Measurements from ENCODE around the gene MAP3K14. TPM values are rescaled to one million over a fixed set of nuclear protein-coding genes. Genes with fewer than 3 reads are reported as not detected.

Gene MAP3K14
- total and polyA plus RNA-seq, 5 donors = 10.8 to 17.1 (median 15.0) TPM

- no peaks in the 10 kb centered on the region for H3K4me1 ChIP-seq (ENCODE audit: control insufficient read depth, insufficient read depth, low read length)
- 54% methylated on average over 7 of the region's 7 CpGs for WGBS
- intact Hi-C loops (cut with DNase I) = no loop called here
- DNase-seq = peak in 1 of 3 donors; percentile 51
- H3K27me3 ChIP-seq (ENCODE audit: control insufficient read depth, insufficient read depth) = no peaks in the 10 kb centered on the region
- H3K4me3 ChIP-seq (ENCODE audit: low read length) = no peak overlapping the region
- no peak overlapping the region for H3K27ac ChIP-seq (ENCODE audit: low read length)
- ATAC-seq = peak in 1 of 2 donors; percentile 64
- H3K9me3 ChIP-seq (ENCODE audit: control insufficient read depth, low read length) = no peaks in the 10 kb centered on the region
Observed at GRCh38 chr17:45251931-45252330, 64.9 kb downstream of the MAP3K14 start.

DNA sequence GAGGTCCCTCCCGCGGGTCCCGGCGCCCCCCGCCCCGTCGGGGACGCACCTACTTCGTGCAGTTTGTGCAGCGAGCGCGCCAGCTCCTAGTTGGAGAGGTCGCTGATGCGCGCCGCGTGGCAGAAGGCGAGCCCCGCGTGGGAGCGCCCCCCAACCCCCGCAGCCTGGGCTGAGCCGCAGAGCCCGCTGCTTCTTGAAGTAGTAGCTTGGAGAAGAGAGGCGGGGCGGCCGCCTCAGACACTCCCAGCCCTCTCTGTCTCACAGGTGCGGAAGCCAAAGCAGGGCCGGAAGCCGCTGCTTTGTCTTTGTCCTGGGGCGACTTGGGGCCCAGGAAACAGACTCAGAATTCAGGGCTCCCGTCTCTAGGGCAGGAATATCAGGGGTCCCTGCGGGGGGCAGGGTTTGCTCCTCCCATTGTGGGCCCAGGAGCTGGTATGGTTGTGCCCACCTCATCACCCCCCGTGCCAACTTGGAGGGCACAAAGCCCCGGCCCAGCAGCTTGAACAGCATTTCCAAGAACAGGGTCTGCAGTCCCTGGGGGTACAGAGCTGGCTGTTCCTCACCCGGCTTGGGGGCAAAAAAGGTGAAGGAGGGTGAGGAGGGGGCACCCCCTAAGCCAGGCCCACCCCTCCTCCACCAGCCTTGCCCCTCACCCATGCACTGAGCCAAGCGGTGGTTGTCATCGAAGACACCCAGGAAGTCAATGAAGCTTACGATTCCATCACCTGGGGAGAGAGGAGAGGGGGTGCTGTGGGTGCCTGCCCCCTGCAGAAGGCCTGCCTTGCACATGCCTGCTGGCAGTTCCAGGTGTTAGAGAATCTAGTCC is 68.5 kb downstream of the MAP3K14 start:
- Histone ChIP-seq H3K4me3 (ENCODE audit: low read length) (peak overlapping the region; percentile 19), H3K27ac (ENCODE audit: low read length) (no peak overlapping the region), H3K9me3 (ENCODE audit: control insufficient read depth, low read length) (no peaks in the 10 kb centered on the region), H3K27me3 (ENCODE audit: control insufficient read depth, insufficient read depth) (no peaks in the 10 kb centered on the region), H3K4me1 (ENCODE audit: control insufficient read depth, insufficient read depth, low read length) (no peaks in the 10 kb centered on the region)
- 31% methylated on average over 39 of the region's 39 CpGs for whole genome bisulfite sequencing
- intact Hi-C loops (cut with DNase I) = no loop called here
- ATAC-seq = peak; percentile 5 to 17
- DNase-seq = peak in 2 of 3 donors; percentile 39 to 74

- 1% methylated on average over 61 of the region's 61 CpGs for WGBS
- H3K27ac ChIP-seq (ENCODE audit: low read length) = no peak overlapping the region
- H3K4me3 ChIP-seq (ENCODE audit: low read length) = peak overlapping the region; percentile 19
- no peaks in the 10 kb centered on the region for H3K27me3 ChIP-seq (ENCODE audit: control insufficient read depth, insufficient read depth)
- ATAC-seq (peak; percentile 84 to 86), DNase-seq (peak; percentile 90 to 95 (median 93))
- H3K9me3 ChIP-seq (ENCODE audit: control insufficient read depth, low read length) = no peaks in the 10 kb centered on the region
- intact Hi-C loops (cut with DNase I) = no loop called here
- no peaks in the 10 kb centered on the region for H3K4me1 ChIP-seq (ENCODE audit: control insufficient read depth, insufficient read depth, low read length)
Observed at GRCh38 chr17:45247429-45248131, 69.2 kb downstream of the MAP3K14 start.

GRCh38 chr17:45246861-45247428 is 69.9 kb downstream of the MAP3K14 start:
- H3K27me3 ChIP-seq (ENCODE audit: control insufficient read depth, insufficient read depth) = no peaks in the 10 kb centered on the region
- ATAC-seq = peak; percentile 4 to 19
- H3K27ac ChIP-seq (ENCODE audit: low read length) = no peak overlapping the region
- WGBS = 12% methylated on average over 33 of the region's 33 CpGs
- peak overlapping the region; percentile 19 for H3K4me3 ChIP-seq (ENCODE audit: low read length)
- intact Hi-C loops (cut with DNase I) = no loop called here
- no peaks in the 10 kb centered on the region for H3K4me1 ChIP-seq (ENCODE audit: control insufficient read depth, insufficient read depth, low read length)
- peak in 1 of 3 donors; percentile 72 for DNase-seq
- no peaks in the 10 kb centered on the region for H3K9me3 ChIP-seq (ENCODE audit: control insufficient read depth, low read length)

GRCh38 chr17:45246338-45246737 is 70.5 kb downstream of the MAP3K14 start:
- no peak overlapping the region for H3K27ac ChIP-seq (ENCODE audit: low read length)
- intact Hi-C loops (cut with DNase I) = no loop called here
- ATAC-seq (no peak), DNase-seq (peak in 2 of 3 donors; percentile 40 to 42)
- 72% methylated on average over 8 of the region's 8 CpGs for WGBS
- H3K4me3 ChIP-seq (ENCODE audit: low read length) = no peak overlapping the region
- H3K27me3 ChIP-seq (ENCODE audit: control insufficient read depth, insufficient read depth) = no peaks in the 10 kb centered on the region
- no peaks in the 10 kb centered on the region for H3K4me1 ChIP-seq (ENCODE audit: control insufficient read depth, insufficient read depth, low read length)
- H3K9me3 ChIP-seq (ENCODE audit: control insufficient read depth, low read length) = no peaks in the 10 kb centered on the region

- no peaks in the 10 kb centered on the region for H3K4me1 ChIP-seq (ENCODE audit: control insufficient read depth, insufficient read depth, low read length)
- no peaks in the 10 kb centered on the region for H3K9me3 ChIP-seq (ENCODE audit: control insufficient read depth, low read length)
- DNase-seq = peak in 2 of 3 donors; percentile 44 to 46
- 95% methylated on average over 21 of the region's 21 CpGs for WGBS
- ATAC-seq = no peak
- intact Hi-C loops (cut with DNase I) = no loop called here
- no peak overlapping the region for H3K4me3 ChIP-seq (ENCODE audit: low read length)
- no peaks in the 10 kb centered on the region for H3K27me3 ChIP-seq (ENCODE audit: control insufficient read depth, insufficient read depth)
- H3K27ac ChIP-seq (ENCODE audit: low read length) = no peak overlapping the region
Observed at GRCh38 chr17:45244725-45245656, 71.8 kb downstream of the MAP3K14 start.

DNA sequence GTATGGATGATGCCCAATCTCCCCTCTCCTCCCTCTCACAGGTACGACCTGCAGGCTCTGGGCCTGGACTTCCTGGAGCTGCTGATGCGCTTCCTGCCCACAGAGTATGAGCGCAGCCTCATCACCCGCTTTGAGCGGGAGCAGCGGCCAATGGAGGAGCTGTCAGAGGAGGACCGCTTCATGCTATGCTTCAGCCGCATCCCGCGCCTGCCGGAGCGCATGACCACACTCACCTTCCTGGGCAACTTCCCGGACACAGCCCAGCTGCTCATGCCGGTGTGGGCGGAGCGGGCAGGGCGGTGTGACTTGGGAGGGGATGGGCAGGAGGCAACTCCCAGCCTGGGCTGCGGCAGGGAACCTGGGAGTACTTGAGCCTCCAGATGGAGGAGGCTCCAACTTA is 73.1 kb downstream of the MAP3K14 start:
- WGBS = 90% methylated on average over 18 of the region's 18 CpGs

DNA sequence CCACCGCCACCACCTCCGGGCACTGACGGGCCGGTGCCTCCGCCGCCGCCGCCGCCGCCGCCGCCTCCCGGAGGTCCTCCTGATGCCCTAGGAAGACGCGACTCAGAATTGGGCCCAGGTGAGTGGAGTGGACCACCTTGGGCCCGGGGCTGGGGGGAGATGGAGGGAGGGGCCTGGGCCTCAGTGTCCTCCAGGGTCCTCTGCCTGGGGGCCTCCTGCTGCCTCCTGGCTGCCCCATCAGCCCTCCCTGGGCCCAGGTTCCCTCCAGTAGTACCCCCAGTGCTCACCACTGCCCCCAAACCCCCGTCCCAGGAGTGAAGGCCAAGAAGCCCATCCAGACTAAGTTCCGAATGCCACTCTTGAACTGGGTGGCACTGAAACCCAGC is 74.8 kb downstream of the MAP3K14 start:
- ATAC-seq = no peak
- Histone ChIP-seq H3K4me1 (ENCODE audit: control insufficient read depth, insufficient read depth, low read length) (no peaks in the 10 kb centered on the region), H3K27me3 (ENCODE audit: control insufficient read depth, insufficient read depth) (no peaks in the 10 kb centered on the region), H3K4me3 (ENCODE audit: low read length) (peak overlapping the region; percentile 12), H3K9me3 (ENCODE audit: control insufficient read depth, low read length) (no peaks in the 10 kb centered on the region), H3K27ac (ENCODE audit: low read length) (no peak overlapping the region)
- intact Hi-C loops (cut with DNase I) = no loop called here
- no peak for DNase-seq
- WGBS = 37% methylated on average over 18 of the region's 18 CpGs

More for the DNA sequence above, 73.1 kb downstream of the MAP3K14 start:
- Histone ChIP-seq H3K4me3 (ENCODE audit: low read length) (no peak overlapping the region), H3K4me1 (ENCODE audit: control insufficient read depth, insufficient read depth, low read length) (no peaks in the 10 kb centered on the region), H3K27me3 (ENCODE audit: control insufficient read depth, insufficient read depth) (no peaks in the 10 kb centered on the region), H3K27ac (ENCODE audit: low read length) (no peak overlapping the region), H3K9me3 (ENCODE audit: control insufficient read depth, low read length) (no peaks in the 10 kb centered on the region)
- intact Hi-C loops (cut with DNase I) = no loop called here
- DNase-seq (peak in 2 of 3 donors; percentile 20 to 65), ATAC-seq (no peak)

DNA sequence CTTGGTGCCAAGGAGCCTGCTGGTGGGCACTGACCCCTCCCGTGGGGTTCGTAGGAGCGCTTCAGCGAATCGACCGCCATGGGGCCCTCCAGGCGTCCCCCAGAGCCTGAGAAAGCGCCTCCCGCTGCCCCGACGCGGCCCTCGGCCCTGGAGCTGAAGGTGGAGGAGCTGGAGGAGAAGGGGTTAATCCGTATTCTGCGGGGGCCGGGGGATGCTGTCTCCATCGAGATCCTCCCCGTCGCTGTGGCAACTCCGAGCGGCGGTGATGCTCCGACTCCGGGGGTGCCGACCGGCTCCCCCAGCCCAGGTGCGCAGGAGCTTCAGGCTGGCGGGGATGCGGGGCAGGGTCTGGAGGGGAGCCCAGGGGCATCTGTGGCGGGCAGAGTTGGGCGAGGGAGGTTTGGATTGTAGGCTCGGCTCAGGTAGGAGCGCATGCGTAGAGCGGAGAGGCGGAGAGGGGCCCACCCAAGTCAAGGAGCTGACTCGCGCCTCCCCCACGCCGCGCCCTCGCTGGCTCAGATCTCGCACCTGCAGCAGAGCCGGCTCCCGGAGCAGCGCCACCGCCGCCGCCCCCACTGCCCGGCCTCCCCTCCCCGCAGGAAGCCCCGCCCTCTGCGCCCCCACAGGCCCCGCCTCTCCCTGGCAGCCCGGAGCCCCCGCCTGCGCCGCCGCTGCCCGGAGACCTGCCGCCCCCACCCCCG is 75.3 kb downstream of the MAP3K14 start:
- DNase-seq (peak; percentile 43 to 77 (median 71)), ATAC-seq (peak; percentile 4 to 5)
- intact Hi-C loops (cut with DNase I) = no loop called here
- Histone ChIP-seq H3K27me3 (ENCODE audit: control insufficient read depth, insufficient read depth) (no peaks in the 10 kb centered on the region), H3K4me1 (ENCODE audit: control insufficient read depth, insufficient read depth, low read length) (no peaks in the 10 kb centered on the region), H3K27ac (ENCODE audit: low read length) (no peak overlapping the region), H3K9me3 (ENCODE audit: control insufficient read depth, low read length) (no peaks in the 10 kb centered on the region), H3K4me3 (ENCODE audit: low read length) (peak overlapping the region; percentile 12)
- WGBS = 28% methylated on average over 62 of the region's 62 CpGs

GRCh38 chr17:45240905-45241327 is 75.9 kb downstream of the MAP3K14 start:
- ATAC-seq (no peak), DNase-seq (peak in 1 of 3 donors; percentile 57)
- H3K27ac ChIP-seq (ENCODE audit: low read length) = no peak overlapping the region
- H3K27me3 ChIP-seq (ENCODE audit: control insufficient read depth, insufficient read depth) = no peaks in the 10 kb centered on the region
- H3K4me3 ChIP-seq (ENCODE audit: low read length) = no peak overlapping the region
- no peaks in the 10 kb centered on the region for H3K9me3 ChIP-seq (ENCODE audit: control insufficient read depth, low read length)
- intact Hi-C loops (cut with DNase I) = no loop called here
- no peaks in the 10 kb centered on the region for H3K4me1 ChIP-seq (ENCODE audit: control insufficient read depth, insufficient read depth, low read length)
- WGBS = 57% methylated on average over 21 of the region's 21 CpGs

Measured in right cardiac atrium (tissue), 5 donors.